ENCODE results near the gene CLASP2.
A peak's percentile ranks its signal among the peaks of the same experiment; 100 is the strongest.
"Not testable (repeated sequence)": the region's sequence is repeated elsewhere in the genome, so short reads cannot be mapped to it uniquely, and the experiment has no call there.

The CLASP2 gene

DNA sequence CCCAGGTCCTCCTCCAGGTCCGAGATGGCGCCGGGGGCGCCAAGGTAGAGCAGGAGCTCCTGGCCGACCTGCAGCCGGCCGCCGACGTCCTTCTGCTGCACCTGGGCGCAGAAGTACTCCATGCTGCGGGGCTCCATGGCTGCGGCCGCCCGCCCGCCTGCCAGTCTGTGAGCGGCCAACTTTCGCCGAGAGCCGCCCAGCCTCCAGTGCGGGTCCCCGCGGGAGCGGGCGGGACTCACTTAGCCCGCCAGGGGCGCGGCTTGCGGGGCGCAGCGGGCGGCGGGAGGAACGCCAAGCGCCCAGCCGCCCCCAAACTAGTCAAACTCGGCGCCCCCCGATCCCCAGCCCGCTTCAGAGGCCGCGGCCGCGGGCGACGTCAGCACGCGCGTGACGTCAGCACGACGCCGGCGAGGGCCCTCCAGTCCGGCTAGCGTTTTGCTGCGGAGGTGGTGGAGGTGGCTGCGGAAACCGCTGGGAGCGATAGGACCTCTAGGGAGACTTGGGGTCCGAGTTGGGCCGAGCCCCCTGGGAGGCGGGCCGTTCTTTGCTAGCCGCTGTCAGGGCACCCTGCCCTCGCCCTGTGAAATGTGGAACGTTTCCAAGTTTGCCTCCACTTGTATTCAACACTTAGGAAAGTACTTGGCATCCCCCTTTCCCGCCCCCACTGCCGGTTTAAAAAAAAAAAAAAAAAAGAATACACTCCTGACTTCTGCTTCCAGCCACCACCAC is at the start of gene CLASP2:
CLASP2 (minus strand) TSS at position 389 of the 729 bp plus-strand sequence; CDS start at position 137, 252 bp downstream.
- peak; percentile 78 for DNase-seq (ENCODE audit: low read depth)

DNA sequence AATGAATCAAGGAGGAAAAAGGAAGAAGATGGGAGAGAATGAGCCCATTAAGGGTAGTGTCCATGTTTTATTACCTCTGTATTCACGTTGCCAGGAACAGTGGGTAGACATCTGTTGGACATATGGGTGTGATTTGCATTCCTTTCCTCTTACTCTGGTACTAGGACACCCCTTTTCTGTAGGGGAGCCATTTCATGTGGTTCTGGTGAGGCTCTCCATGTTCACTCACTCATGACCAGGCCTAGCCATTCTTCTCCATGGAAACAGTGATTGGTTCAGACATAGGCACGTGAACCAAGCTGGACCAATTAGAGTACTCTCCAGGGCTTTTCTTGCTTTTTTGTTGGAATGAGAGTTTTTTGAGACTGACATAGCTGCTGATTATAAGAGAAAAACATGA is 40.8 kb upstream of the CLASP2 start:
- no peak for DNase-seq (ENCODE audit: low read depth)

DNA sequence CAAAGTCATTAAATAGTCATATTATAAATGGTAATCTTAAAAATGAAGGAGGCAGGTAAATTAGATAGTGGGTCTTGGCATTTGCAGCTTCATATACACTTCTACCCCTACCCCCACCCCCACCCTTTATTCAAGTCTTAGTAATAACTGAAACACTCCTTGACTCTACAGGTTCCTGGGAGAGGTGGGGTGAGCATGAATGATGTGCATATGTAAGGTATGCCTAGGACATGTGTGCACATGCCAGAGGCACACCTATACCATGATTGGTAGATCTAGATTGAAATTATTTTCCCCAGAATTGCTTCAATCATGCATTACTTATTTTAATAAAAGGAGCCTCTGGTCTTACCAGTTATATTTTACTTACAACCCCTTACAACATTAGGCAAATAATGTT is 40.2 kb upstream of the CLASP2 start:
- DNase-seq (ENCODE audit: low read depth) = no peak

DNA sequence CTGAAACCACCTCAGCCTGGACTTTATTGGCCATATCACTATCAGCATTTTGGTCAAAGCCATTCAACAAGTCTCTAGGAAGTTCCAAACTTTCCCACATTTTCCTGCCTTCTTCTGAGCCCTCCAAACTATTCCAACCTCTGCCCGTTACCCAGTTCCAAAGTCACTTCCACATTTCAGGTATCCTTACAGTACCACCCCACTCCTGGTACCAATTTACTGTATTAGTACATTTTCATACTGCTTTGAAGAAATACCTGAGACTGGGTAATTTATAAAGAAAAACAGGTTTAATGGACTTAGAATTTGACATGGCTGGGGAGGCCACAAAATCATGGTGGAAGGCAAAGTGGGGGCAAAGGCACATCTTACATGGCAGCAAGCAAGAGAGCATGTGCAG is 36.3 kb upstream of the CLASP2 start:
- not testable (repeated sequence) for DNase-seq (ENCODE audit: low read depth)

DNA sequence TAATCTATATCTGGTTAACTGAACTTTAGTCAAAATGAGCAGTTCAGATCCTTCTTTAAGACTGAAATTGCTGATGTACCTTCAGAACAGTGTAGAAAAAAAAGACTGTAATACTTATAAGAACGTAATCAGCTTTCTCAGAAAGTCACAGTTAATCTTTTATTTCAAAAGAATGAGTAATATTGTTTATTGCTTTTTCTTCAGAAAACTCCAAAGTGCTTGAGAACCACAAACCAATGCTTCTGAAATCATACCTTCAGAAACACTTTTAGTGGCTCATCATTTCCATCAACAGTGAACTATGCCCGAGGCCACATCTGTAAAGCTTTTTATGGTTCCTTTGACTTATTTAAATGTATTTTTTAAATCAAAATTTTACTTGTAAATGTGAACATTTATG is 33.3 kb upstream of the CLASP2 start:
- no peak for DNase-seq (ENCODE audit: low read depth)

DNA sequence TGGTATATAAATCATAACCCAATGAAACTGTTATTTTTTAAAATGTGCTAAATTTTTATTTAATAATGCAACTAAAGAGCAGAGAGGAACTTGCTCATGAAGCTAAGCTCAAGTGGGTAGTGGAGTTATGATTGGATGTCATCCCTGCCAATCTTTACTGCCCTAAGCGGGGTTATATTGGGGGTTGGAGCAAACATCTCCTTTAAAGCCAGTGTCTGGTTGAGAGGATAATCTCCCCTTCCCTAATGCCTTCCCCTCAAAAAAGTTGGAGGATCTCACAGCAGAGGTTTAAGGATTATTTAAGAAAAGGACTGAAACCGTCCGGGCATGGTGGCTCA is 32.1 kb upstream of the CLASP2 start:
- DNase-seq (ENCODE audit: low read depth) = no peak

DNA sequence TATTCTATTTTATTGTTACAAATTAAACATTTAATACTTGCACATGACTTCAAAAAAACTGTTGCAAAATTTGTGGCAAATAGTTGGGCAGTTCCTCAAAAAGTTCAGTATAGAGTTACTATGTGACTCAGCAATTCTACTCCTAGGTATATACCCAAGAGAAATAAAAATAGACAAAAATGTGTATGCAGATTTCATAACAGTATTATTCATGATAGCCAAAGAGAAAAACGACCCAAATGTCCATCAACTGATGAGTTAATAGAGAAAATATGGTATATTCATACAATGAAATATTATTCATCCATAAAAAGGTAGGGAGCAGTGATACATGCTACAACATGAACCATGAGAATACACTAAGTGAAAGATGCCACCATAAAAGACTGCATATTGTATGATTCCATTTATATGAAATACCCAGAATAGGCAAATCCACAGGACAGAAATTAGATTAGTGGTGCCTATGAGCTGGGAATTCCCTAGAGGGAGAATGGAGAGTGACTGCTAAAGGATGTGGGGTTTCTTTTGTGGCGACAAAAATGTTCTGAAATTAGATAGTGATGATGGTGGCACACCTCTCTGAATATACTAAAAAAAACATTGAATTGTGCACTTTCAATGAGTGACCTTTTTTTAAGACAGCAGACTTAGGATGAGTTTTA is 31.6 kb upstream of the CLASP2 start:
- DNase-seq (ENCODE audit: low read depth) = no peak

DNA sequence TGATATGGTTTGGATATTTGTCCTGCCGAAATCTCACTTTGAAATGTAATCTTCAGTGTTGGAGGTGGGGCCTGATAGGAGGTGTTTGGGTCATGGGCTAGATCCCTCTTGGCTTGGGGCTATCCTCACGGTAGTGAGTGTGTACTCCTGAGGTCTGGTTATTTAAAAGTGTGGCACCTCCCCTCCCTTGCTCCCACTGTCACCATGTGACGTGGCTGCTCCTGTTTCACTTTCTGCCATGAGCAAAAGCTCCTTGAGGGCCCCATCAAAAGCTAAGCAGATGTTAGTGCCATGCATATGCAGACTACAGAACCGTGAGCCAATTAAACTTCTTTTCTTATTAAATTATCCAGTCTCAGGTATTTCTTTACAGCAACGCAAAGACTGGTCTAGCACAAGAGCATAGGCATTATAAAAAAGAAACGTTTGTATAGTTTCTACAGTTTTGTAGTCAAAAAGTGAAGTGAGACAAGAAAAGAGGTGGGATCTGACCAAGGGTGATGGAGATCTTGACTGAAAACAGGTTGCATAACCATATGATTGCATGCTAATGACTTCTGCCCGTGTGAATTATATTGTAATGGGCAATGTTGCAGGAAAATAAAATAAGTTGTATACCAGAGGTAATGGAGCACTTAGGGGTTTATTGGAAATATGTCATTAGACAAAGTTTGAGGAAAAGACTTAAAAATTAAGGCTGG is 28.5 kb upstream of the CLASP2 start:
- DNase-seq (ENCODE audit: low read depth) = no peak

DNA sequence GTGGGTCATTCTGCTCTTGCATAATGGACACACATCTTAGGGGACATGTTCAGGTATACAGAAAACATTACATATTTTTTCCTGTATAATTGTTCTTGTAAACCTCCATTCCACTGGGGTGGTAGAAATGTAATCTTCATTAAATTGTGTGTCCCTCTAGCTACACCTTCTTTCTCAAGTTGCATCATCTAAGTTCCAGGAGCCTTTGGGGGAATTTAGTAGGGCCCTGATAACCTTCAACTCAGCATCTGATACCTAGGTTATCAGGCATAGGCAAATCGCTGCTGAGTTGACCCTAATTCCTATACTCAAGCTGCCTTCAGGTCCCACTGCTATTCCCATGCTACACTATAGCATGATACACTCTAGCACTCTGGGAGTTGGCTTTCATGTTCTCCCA is 19.1 kb upstream of the CLASP2 start:
- DNase-seq (ENCODE audit: low read depth) = no peak

DNA sequence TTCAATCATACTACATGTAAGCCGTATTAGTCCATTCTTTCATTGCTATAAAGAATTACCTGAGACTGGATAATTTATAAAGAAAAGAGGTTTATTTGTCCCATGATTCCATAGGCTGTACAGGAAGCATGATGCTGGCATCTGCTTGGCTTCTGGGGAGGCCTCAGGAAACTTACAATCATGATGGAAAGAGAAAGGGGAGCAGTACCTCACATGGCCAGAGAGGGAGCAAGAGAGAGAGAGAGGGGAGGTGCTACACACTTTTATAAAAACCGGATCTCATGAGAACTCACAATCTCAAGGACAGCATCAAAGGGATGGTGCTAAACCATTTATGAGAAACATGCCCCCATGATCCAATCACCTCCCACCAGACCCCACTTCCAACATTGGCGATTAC is 14.3 kb upstream of the CLASP2 start:
- DNase-seq (ENCODE audit: low read depth) = no peak

DNA sequence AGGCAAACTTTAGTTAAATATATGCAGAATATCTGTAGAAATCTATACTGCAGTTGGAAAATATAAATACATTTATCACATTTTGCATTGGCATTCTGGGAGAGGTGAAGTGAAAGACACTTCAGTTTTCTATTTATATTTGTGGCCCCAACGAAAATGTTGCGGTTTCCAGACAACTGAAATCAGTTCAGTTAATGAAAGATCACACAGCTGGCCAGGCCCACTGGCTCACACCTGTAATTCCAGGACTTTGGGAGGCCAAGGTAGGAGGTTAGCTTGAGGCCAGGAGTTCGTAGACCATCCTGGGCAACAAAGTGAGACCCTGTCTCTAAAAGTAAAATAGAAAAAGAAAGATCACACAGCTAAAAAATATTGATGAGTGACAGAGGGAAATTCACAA is 11.9 kb upstream of the CLASP2 start:
- no peak for DNase-seq (ENCODE audit: low read depth)

DNA sequence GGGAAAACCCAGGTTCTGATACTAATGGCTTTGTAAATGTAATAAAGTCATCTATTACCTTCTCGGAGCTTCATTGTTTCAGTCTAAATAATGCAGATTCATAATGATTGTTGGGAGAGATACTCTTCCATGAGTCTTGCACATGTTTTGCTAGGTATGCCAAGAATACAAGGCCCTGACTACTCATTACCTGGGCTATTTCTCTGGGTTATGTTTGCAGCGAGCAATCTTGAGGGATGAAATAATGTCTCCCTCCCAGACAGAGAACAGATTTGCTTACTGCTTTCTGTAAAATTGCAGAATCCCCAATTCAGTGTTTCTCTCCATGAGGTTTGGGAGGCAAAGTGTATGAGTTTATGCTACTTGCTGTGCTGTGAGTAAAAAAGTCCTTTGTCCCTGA is 6.2 kb upstream of the CLASP2 start:
- no peak for DNase-seq (ENCODE audit: low read depth)

DNA sequence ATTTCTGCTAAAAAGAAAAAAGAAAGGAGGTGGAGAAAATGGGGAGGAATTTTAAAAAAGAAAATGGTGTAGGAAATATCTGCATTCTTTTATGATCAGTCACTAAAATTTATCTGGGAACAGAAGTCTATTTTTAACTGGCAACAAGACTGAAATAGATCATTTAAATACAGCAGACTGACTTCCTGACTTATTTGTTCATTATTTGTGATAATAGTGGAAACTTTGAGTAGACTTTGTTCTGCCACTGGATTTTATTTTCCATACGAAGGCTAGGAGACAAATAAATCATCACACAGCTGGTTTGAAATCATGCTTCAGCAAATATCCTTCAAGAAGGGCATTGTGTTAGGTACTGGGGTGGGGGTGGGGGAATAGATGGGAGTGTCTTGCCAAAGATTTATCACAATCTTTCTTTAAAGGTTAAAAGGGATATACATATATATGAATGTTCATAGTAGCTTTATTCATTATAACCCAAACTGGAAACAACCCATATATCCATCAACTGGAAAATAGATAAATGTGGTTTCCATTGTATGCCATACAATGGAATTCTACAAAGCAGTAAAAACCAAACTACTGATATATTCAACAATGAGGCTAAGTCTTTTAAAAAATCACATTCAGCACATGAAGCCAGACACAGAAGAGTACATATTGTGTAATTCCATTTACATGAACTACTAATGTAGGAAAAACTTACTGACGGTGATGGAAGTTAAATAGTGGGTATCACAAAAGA is 4.7 kb upstream of the CLASP2 start:
- no peak for DNase-seq (ENCODE audit: low read depth)

DNA sequence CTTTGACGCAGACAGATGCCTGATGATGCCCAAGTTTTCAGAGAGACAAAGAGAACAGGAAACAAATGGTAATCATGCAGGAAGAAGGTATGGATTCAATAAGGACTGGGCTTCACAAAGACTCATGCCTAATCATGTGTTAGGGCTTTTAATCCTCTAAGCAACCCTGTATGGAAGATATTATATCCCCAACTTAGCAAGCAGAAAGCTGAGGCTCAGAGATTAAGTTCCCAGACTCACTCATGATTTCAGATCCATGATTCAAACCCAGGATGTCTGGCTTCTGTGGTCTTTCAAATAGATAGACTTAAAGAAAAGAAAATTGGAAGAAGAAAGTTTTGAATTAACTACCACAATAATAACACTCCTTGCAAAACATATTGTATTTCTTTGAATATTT is 4.1 kb upstream of the CLASP2 start:
- no peak for DNase-seq (ENCODE audit: low read depth)

DNA sequence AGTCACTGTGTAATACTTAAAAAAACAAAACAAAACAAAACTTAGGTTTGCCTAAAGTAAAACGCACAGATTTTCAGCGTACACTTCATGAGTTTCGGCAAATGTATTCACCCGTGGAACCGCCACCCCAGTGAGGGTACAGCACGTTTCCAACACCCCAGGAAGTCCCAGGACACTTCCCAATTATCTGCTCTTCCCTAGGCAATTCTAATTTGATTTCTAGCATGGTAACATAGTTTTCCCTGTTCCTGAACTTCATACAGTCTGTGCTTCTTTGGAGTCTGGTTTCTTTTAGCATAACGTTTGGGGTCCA is 497 bp upstream of the CLASP2 start:
- DNase-seq (ENCODE audit: low read depth) = no peak

DNA sequence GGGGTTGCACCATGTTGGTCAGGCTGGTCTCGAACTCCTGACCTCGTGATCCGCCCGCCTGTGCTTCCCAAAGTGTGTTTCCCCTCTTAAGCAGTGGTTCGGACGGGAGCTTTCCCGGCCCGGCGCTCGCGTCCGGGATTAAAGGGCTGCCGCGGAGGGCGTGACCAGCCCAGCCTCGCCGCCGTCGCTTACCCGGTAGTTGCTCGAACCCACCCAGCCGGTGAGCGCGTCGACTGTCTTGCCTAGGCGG is 513 bp downstream of the CLASP2 start:
- peak; percentile 26 for DNase-seq (ENCODE audit: low read depth)

DNA sequence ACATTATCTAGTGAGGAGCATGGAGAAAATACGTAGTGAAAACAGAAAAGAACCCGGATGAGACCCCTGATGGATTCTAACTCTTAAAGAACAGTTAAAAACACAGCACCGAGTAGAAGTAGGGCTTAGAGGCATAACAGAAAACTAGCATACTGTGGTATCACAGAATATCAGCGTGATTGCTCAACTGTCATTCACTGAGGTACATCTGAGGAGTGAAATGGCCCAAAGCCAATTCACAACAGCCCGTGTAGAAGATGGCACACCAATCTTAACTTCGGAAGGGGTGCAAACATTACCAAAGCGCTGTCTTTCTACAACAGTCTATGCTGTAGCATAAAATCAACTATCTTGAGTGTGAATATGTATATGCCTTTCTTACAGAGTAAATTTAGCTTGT is 1.8 kb downstream of the CLASP2 start:
- DNase-seq (ENCODE audit: low read depth) = no peak

DNA sequence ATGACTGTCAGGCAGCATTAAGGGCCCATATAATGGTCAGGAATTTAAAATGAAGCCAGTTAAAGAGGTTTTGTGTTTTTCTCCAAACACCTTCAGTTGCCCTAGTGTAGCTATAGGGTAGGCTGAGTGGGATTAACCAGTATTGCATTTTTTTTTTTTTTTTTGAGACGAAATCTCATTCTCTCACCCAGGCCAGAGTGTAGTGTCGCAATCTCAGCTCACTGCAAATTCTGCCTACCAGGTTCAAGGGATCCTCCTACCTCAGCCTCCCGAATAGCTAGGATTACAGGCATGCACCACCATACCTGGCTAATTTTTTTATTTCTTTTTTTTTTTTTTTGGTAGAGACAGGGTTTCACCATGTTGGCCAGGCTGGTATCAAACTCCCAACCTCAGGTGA is 7.0 kb downstream of the CLASP2 start:
- no peak for DNase-seq (ENCODE audit: low read depth)

DNA sequence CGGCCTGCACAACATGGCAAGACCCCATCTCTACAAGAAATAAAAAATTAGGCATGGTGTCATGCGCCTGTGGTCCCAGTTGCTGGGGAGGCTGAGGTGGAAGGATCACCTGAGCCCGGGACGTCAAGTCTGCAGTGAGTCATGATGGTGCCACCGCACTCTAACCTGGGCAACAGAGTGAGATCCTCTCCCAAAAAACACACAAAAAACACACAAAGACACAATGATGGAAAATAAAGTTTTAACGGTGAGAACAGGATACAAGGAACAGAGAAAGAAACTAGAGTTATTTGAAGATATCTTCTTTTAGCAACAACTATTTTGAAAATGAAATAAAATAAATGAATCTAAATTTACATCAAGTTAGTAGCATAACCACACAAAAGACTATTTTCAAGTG is 12.0 kb downstream of the CLASP2 start:
- DNase-seq (ENCODE audit: low read depth) = no peak

DNA sequence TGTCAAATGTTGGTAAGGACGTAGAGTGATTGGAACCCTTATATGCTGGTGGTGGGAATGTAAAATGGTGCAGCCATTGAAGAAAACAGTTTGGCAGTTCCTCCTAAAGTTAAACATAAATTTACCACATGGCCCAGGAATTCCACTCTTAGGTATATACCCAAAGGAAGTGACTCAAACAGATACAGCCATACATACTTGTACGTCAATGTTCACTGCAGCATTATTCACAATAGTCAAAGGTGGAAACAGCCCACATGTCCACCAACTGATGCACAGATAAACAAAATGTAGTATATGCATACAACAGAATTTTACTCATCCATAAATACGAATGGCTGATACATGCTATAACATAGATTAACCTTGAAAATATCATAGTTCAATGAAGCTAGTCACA is 13.2 kb downstream of the CLASP2 start:
- no peak for DNase-seq (ENCODE audit: low read depth)

DNA sequence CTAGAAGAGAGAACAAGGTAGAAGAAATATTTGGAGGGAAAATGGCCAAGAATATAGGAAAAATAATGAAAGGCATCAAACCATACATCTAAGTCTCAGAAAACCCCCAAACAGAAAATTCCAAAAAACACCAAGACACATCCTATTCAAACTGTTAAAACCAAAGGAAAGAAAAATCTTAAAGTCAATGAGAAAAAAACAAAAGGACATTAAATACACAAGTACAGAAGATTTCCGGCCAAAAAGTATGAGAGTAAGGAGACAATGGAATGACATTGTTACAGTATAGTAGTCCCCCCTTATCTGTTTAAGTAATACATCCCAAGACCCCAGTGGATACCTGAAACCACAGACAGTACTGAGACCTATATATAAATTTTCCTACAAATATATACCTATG is 18.8 kb downstream of the CLASP2 start:
- DNase-seq (ENCODE audit: low read depth) = no peak

DNA sequence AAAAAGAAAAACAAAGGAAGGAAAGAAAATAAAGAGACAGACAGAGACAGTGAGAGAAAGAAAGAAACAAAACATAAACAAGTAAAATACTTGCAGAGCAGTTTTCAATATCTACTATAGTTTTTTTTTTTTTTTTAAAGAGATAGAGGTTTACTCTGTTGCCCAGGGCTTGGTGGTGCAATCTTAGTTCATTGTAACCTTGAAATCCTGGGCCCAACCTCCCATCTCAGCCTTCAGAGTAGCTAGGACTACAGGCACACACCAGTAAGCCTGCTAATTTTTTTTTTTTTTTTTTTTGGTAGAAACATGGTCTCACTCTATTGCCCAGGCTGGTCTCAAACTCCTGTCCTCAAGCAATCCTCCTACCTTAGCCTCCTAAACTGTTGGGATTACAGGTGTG is 23.1 kb downstream of the CLASP2 start:
- DNase-seq (ENCODE audit: low read depth) = no peak

DNA sequence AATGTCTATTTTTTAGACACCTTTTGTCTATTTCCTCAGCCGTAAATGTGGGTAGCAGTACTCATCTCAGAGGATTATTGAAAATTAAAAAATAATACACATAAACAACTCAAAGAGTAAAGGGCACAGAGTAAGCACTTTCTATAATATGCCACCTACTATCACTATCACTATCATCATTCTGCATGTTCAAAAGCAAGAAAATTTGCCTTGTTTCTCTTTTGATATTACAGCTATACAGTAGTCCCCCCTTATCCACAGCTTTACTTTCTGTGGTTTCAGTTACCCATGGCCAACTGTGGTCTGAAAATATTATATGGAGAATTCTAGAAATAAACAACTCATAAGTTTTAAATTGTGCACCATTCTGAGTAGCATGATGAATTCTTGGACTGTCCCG is 27.7 kb downstream of the CLASP2 start:
- no peak for DNase-seq (ENCODE audit: low read depth)

Data from stimulated activated CD4-positive, alpha-beta T cell treated with anti-CD3 and anti-CD28 coated beads, Interleukin-2, amount 100 ng/mL, for 4 hours (primary cell).